HepG2 (cell line): ENCODE results near the gene TMEM129. TPM values are rescaled to one million over a fixed set of nuclear protein-coding genes. Genes with fewer than 3 reads are reported as not detected.
A peak's percentile ranks its signal among the peaks of the same experiment; 100 is the strongest.

Experiments
- CAMTA2 ChIP-seq: sonication (generic); formaldehyde crosslinking; IDR thresholded peaks from 2 replicates; pipeline ENCODE4 v1.4.0; 2020; ENCODE audit warnings: mild to moderate bottlenecking, missing genetic modification reagents, borderline replicate concordance
- FOXM1 ChIP-seq: sonication (generic); formaldehyde crosslinking; IDR thresholded peaks from 2 replicates; pipeline ENCODE4 v1.5.0; 2020; ENCODE audit warnings: missing genetic modification reagents
- HDAC2 ChIP-seq: sonication (generic); formaldehyde crosslinking; IDR thresholded peaks from 2 replicates; pipeline ENCODE4 v1.4.0; 2020; ENCODE audit warnings: missing genetic modification reagents
- HOXA5 ChIP-seq: sonication (generic); formaldehyde crosslinking; IDR thresholded peaks from 2 replicates; pipeline ENCODE4 v1.4.0; 2020; ENCODE audit warnings: missing genetic modification reagents
- KLF11 ChIP-seq: IDR thresholded peaks from 2 replicates; pipeline ENCODE4 v1.6.1; 2016; ENCODE audit warnings: missing compliant biosample characterization
- MTA1 ChIP-seq: sonication (generic); formaldehyde crosslinking; IDR thresholded peaks from 2 replicates; pipeline ENCODE4 v1.4.0; 2020; ENCODE audit warnings: missing genetic modification reagents, mild to moderate bottlenecking, borderline replicate concordance
- NPAS2 ChIP-seq: sonication (generic); formaldehyde crosslinking; IDR thresholded peaks from 2 replicates; pipeline ENCODE4 v1.8.0; 2022; ENCODE audit warnings: mild to moderate bottlenecking, missing genetic modification reagents, borderline replicate concordance
- TCF12 ChIP-seq, 2 experiments: fragments of 450-650 bp in 1 of 2; sonication (generic) in 1 of 2; formaldehyde crosslinking in 1 of 2; IDR thresholded peaks; 2 replicates each; pipeline versions ENCODE4 v1.6.1 to v1.8.0; 2017 to 2022; ENCODE audit warnings: antibody characterized with exemption in 1 of 2, mild to moderate bottlenecking in 1 of 2, missing genetic modification reagents in 1 of 2, moderate library complexity in 1 of 2
- YEATS4 ChIP-seq: sonication (generic); formaldehyde crosslinking; IDR thresholded peaks from 2 replicates; pipeline ENCODE4 v1.4.0; 2020; ENCODE audit warnings: missing genetic modification reagents, borderline replicate concordance
- ZBTB7B ChIP-seq: sonication (generic); formaldehyde crosslinking; IDR thresholded peaks from 2 replicates; pipeline ENCODE4 v1.4.0; 2020; ENCODE audit warnings: missing genetic modification reagents
- ZNF773 ChIP-seq: sonication (generic); formaldehyde crosslinking; IDR thresholded peaks from 2 replicates; pipeline ENCODE4 v1.4.0; 2020; ENCODE audit warnings: missing genetic modification reagents, borderline replicate concordance
- polyA plus RNA-seq, 8 experiments: library from polyadenylated mRNA; depleted of rRNA in 3 of 8; stranded (reverse) in 7 of 8; unstranded in 1 of 8; fragments of >200 nt; fragmentation: Illumina TruSeq in 4 of 8; extraction: Trizol in 4 of 8; gene quantifications; 2 replicates each; pipeline versions ENCODE4 v1.2.1 to v1.2.3, GENCODE V29; 2011 to 2016; ENCODE audit warnings: low read depth in 4 of 8, missing spikeins in 1 of 8, mixed read lengths in 1 of 8; ENCODE audit not compliant: insufficient read depth in 1 of 8
- total RNA-seq, 5 experiments: library from RNA; depleted of rRNA; stranded (reverse); fragments of >200 nt; fragmentation: Illumina TruSeq; extraction: Trizol; gene quantifications; 2 replicates each; pipeline ENCODE4 v1.2.3, GENCODE V29; 2016; ENCODE audit warnings: low read depth in 1 of 5
- TF ChIP-seq, protein P1 (sequence below): sonication (generic); formaldehyde crosslinking; IDR thresholded peaks from 2 replicates; pipeline ENCODE4 v1.4.0; 2020; ENCODE audit warnings: missing genetic modification reagents
- TF ChIP-seq, protein P2 (sequence below): sonication (generic); formaldehyde crosslinking; IDR thresholded peaks from 2 replicates; pipeline ENCODE4 v1.8.0; 2022; ENCODE audit warnings: mild to moderate bottlenecking, missing genetic modification reagents; ENCODE audit not compliant: insufficient replicate concordance
- TF ChIP-seq, protein P3 (sequence below): sonication (generic); formaldehyde crosslinking; IDR thresholded peaks from 2 replicates; pipeline ENCODE4 v1.4.0; 2020; ENCODE audit warnings: missing genetic modification reagents, mild to moderate bottlenecking, borderline replicate concordance

The TMEM129 gene
- total and polyA plus RNA-seq, 2 of the 13 experiments (the other 11 are each of a cell fraction or from before 2014, with no cell fraction given) = 19.0 to 25.8 TPM

DNA sequence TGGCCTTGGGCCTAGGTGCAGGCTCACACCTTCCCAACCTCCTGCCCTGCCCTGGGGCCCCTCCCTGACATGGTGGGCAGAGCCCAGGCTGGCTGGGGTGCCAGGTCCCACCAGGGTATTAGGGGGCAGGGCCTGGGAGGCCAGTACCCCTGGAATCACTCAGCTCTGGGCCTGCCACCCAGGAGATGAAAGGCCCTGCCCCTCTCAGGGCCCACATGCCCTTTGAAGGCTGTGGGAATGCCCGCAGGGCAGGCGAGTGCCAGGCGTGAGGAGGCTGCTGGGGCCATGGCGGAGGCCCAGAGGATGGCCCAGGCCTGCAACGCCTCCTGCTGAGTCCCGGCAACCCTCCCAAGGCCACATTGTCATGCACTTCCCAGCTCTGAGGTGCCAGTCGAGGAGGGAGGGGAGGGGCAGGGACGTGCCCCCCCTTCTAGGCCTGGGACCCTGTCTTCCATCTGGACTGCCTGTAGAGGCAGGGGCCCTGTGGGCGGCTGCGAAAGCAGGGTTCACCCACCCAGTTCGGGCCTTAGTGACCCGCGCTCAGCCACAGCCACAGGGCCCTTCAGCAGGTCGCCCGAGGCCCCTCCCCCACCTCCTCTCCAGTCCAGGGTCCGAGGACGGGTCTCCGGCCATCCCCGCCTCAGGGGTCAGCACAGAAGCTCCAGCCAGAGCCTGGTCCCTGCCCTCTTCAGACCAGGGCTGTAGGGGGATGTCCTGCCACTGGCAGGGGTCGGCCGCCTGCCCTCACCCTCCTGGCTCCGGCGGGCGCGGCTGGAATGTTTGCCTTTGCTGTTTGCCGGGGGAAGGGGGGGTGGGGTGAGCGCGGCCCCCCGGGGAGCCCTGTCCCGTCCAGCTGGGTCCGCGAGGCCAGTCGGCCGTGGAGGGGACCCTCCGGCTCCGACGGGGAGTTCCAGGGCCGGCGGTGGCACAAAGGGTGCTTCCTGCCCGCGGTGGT lies 45.3 kb upstream of the TMEM129 start (continued):
- TF ChIP-seq, protein P1, sequence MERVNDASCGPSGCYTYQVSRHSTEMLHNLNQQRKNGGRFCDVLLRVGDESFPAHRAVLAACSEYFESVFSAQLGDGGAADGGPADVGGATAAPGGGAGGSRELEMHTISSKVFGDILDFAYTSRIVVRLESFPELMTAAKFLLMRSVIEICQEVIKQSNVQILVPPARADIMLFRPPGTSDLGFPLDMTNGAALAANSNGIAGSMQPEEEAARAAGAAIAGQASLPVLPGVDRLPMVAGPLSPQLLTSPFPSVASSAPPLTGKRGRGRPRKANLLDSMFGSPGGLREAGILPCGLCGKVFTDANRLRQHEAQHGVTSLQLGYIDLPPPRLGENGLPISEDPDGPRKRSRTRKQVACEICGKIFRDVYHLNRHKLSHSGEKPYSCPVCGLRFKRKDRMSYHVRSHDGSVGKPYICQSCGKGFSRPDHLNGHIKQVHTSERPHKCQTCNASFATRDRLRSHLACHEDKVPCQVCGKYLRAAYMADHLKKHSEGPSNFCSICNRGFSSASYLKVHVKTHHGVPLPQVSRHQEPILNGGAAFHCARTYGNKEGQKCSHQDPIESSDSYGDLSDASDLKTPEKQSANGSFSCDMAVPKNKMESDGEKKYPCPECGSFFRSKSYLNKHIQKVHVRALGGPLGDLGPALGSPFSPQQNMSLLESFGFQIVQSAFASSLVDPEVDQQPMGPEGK (CRISPR knock-in tag) = peak; percentile 95
- TF ChIP-seq FOXM1 (no peak), HDAC2 (CRISPR knock-in tag) (peak; percentile 68; the same call in 1 of the 2 replicates), ZNF773 (CRISPR knock-in tag) (peak; percentile 34; the same call in 1 of the 2 replicates), HOXA5 (CRISPR knock-in tag) (0 out of 2 replicates have a peak, but pooled peaks have one; percentile 38), MTA1 (CRISPR knock-in tag) (peak; percentile 88; the same call in 1 of the 2 replicates), KLF11 (CRISPR knock-in tag) (0 out of 2 replicates have a peak, but pooled peaks have one; percentile 19), YEATS4 (CRISPR knock-in tag) (peak; percentile 80), NPAS2 (CRISPR knock-in tag) (no peak), CAMTA2 (CRISPR knock-in tag) (no peak), ZBTB7B (CRISPR knock-in tag) (peak; percentile 99), TCF12 (IDR thresholded peaks at IDR 0.05) (no peak), TCF12 (CRISPR knock-in tag; IDR thresholded peaks at IDR 0.05) (peak; percentile 59; the same call in 1 of the 2 replicates)
- TF ChIP-seq, protein P2, sequence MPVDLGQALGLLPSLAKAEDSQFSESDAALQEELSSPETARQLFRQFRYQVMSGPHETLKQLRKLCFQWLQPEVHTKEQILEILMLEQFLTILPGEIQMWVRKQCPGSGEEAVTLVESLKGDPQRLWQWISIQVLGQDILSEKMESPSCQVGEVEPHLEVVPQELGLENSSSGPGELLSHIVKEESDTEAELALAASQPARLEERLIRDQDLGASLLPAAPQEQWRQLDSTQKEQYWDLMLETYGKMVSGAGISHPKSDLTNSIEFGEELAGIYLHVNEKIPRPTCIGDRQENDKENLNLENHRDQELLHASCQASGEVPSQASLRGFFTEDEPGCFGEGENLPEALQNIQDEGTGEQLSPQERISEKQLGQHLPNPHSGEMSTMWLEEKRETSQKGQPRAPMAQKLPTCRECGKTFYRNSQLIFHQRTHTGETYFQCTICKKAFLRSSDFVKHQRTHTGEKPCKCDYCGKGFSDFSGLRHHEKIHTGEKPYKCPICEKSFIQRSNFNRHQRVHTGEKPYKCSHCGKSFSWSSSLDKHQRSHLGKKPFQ (CRISPR knock-in tag) = peak; percentile 19
- TF ChIP-seq, protein P3, sequence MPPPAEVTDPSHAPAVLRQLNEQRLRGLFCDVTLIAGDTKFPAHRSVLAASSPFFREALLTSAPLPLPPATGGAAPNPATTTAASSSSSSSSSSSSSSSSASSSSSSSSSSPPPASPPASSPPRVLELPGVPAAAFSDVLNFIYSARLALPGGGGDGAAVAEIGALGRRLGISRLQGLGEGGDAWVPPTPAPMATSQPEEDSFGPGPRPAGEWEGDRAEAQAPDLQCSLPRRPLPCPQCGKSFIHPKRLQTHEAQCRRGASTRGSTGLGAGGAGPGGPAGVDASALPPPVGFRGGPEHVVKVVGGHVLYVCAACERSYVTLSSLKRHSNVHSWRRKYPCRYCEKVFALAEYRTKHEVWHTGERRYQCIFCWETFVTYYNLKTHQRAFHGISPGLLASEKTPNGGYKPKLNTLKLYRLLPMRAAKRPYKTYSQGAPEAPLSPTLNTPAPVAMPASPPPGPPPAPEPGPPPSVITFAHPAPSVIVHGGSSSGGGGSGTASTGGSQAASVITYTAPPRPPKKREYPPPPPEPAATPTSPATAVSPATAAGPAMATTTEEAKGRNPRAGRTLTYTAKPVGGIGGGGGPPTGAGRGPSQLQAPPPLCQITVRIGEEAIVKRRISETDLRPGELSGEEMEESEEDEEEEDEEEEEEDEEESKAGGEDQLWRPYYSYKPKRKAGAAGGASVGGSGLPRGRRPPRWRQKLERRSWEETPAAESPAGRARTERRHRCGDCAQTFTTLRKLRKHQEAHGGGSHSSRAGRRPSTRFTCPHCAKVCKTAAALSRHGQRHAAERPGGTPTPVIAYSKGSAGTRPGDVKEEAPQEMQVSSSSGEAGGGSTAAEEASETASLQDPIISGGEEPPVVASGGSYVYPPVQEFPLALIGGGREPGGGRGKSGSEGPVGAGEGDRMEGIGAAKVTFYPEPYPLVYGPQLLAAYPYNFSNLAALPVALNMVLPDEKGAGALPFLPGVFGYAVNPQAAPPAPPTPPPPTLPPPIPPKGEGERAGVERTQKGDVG (CRISPR knock-in tag) = no peak; the same call in 1 of the 2 replicates
